Measurements from ENCODE around the gene PKD2L1.

PKD2L1 gene

DNA sequence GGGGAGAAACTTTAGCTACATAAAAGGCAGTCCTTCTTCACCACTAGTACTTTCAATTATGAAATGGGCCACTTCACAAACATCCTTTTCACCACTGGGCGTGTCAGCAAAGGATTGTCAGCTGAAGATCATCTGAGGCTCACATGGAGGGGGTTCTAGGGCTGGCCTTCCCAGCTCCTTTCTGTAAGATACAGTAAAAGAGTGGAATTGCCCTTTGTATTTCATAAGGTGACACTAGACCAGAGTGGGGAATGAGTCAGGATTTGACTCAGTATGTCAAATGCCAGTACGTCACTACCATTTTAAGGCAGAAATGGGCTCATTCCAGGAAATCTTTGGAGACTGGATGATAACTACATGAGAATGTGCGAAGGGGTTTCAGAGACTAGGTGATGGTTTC, 22.3 kb downstream of the PKD2L1 start:
- no peak overlapping the region for H3K4me3 ChIP-seq (replicated peaks; ENCODE audit: insufficient read depth, low read length)
- TF ChIP-seq POLR2AphosphoS5 (IDR thresholded peaks at IDR 0.05; ENCODE audit: low read depth) (no peak), SPI1 (IDR thresholded peaks at IDR 0.05; ENCODE audit: borderline replicate concordance, low read depth) (no peak), GABPA (IDR thresholded peaks at IDR 0.05; ENCODE audit: low read depth) (no peak)
- TF ChIP-seq, protein P1, sequence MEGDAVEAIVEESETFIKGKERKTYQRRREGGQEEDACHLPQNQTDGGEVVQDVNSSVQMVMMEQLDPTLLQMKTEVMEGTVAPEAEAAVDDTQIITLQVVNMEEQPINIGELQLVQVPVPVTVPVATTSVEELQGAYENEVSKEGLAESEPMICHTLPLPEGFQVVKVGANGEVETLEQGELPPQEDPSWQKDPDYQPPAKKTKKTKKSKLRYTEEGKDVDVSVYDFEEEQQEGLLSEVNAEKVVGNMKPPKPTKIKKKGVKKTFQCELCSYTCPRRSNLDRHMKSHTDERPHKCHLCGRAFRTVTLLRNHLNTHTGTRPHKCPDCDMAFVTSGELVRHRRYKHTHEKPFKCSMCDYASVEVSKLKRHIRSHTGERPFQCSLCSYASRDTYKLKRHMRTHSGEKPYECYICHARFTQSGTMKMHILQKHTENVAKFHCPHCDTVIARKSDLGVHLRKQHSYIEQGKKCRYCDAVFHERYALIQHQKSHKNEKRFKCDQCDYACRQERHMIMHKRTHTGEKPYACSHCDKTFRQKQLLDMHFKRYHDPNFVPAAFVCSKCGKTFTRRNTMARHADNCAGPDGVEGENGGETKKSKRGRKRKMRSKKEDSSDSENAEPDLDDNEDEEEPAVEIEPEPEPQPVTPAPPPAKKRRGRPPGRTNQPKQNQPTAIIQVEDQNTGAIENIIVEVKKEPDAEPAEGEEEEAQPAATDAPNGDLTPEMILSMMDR (IDR thresholded peaks at IDR 0.05; ENCODE audit: insufficient read depth, low read length), result no peak
- H3K27ac ChIP-seq (replicated peaks), result no peak overlapping the region
- peaks cover 3% of the 10 kb centered on the region for H3K27me3 ChIP-seq (ENCODE audit: insufficient read depth, poor library complexity, severe bottlenecking)
- no peak for DNase-seq (ENCODE audit: low read depth in 1 of 2, low spot score in 1 of 2)

DNA sequence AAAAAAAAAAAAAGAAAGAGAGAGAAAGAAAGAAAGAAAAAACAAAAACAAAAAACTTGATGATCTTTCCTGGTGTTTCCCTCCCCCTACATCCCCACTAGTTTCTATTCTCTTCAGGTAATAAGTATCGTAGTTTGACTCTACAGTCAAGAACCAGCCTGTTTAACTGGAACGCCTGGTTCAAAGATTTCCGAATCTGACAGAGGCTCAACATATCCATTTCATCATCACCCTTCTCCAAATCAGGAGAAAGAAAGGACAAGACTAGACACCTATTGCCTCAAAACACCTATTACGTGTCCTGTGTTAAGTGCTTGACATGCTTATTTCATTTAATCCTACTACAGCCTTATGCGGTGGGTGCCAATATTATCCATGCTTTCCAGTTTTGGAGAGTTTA, 23.2 kb downstream of the PKD2L1 start:
- DNase-seq (ENCODE audit: low read depth in 1 of 2, low spot score in 1 of 2), result no peak
- Histone ChIP-seq H3K27me3 (ENCODE audit: insufficient read depth, poor library complexity, severe bottlenecking) (peaks cover 3% of the 10 kb centered on the region), H3K27ac (replicated peaks) (no peak overlapping the region), H3K4me3 (replicated peaks; ENCODE audit: insufficient read depth, low read length) (no peak overlapping the region)
- TF ChIP-seq GABPA (IDR thresholded peaks at IDR 0.05; ENCODE audit: low read depth), result no peak
- no peak for TF ChIP-seq POLR2AphosphoS5 (IDR thresholded peaks at IDR 0.05; ENCODE audit: low read depth)
- no peak for TF ChIP-seq SPI1 (IDR thresholded peaks at IDR 0.05; ENCODE audit: borderline replicate concordance, low read depth)
- TF ChIP-seq REST (IDR thresholded peaks at IDR 0.05; ENCODE audit: insufficient replicate concordance, low read depth), result no peak
- TF ChIP-seq, protein P1 (IDR thresholded peaks at IDR 0.05; ENCODE audit: insufficient read depth, low read length), result no peak

DNA sequence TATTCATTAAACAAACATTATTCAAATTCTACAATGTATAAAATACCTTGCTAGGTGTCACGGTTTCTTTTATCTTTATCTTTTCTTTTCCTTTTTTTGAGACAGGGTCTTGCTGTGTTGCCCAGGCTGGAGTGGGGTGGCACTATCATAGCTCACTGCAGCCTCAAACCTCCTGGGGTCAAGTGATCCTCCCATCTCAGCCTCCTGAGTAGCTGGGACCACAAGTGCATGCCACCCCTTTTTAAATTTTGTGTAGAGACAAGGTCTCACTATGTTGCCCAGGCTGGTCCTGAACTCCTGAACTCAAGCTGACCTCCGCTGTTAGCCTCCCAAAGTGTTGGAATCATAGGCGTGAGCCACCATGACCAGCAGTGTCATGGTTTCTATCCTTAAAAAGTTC, 25.6 kb downstream of the PKD2L1 start:
- H3K27ac ChIP-seq (replicated peaks), result no peak overlapping the region
- H3K4me3 ChIP-seq (replicated peaks; ENCODE audit: insufficient read depth, low read length), result no peak overlapping the region
- H3K27me3 ChIP-seq (ENCODE audit: insufficient read depth, poor library complexity, severe bottlenecking), result peaks cover 3% of the 10 kb centered on the region
- DNase-seq (ENCODE audit: low read depth in 1 of 2, low spot score in 1 of 2), result no peak
- TF ChIP-seq POLR2AphosphoS5 (IDR thresholded peaks at IDR 0.05; ENCODE audit: low read depth), result no peak
- no peak for TF ChIP-seq REST (IDR thresholded peaks at IDR 0.05; ENCODE audit: insufficient replicate concordance, low read depth)
- no peak for TF ChIP-seq GABPA (IDR thresholded peaks at IDR 0.05; ENCODE audit: low read depth)
- no peak for TF ChIP-seq SPI1 (IDR thresholded peaks at IDR 0.05; ENCODE audit: borderline replicate concordance, low read depth)
- TF ChIP-seq, protein P1 (IDR thresholded peaks at IDR 0.05; ENCODE audit: insufficient read depth, low read length), result no peak

- no peak overlapping the region for H3K27ac ChIP-seq (replicated peaks)
- TF ChIP-seq GABPA (IDR thresholded peaks at IDR 0.05; ENCODE audit: low read depth) (no peak), POLR2AphosphoS5 (IDR thresholded peaks at IDR 0.05; ENCODE audit: low read depth) (no peak), REST (IDR thresholded peaks at IDR 0.05; ENCODE audit: insufficient replicate concordance, low read depth) (no peak), SPI1 (IDR thresholded peaks at IDR 0.05; ENCODE audit: borderline replicate concordance, low read depth) (peak; percentile 31; the same call in 1 of the 2 replicates)
- TF ChIP-seq, protein P1 (IDR thresholded peaks at IDR 0.05; ENCODE audit: insufficient read depth, low read length), result peak; percentile 66
- peaks cover 3% of the 10 kb centered on the region for H3K27me3 ChIP-seq (ENCODE audit: insufficient read depth, poor library complexity, severe bottlenecking)
- H3K4me3 ChIP-seq (replicated peaks; ENCODE audit: insufficient read depth, low read length), result no peak overlapping the region
- no peak for DNase-seq (ENCODE audit: low read depth in 1 of 2, low spot score in 1 of 2)
Measured at GRCh38 chr10:100303724-100304319, 26.2 kb downstream of the PKD2L1 start.

Data from HL-60 (cell line).